Erythroblast (primary cell): ENCODE measurements around the gene PIGC.

ENCODE experiments used
- GATA1 ChIP-seq: IDR thresholded peaks from 2 replicates; pipeline ENCODE4 v1.6.1; 2011; ENCODE audit warnings: low read depth, mild to moderate bottlenecking, control low read depth, low read length, moderate library complexity
- POLR2A ChIP-seq: IDR thresholded peaks from 2 replicates; pipeline ENCODE4 v1.6.1; 2011; ENCODE audit warnings: mild to moderate bottlenecking, low read length

DNA sequence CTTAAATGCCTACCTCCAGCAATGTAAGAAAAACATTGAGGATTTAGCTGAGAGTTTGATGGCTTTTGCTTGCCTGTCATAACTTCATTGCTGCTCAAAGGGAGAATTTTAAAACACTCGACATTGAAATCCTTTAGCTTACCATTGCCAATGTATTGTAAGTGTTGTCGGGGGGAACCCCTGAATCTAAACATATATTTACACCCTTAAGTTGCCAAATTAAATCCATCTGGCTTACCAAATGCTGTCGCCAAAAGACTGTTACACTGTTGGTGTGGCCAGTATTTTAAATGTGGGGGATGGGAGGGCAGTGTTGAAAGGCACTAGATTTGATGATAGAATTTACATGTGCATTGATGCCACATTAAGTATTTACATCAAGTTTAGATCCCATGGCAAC, 48.3 kb downstream of the PIGC start:
- TF ChIP-seq POLR2A: no peak
- TF ChIP-seq GATA1: no peak
